SU-DHL-6 (cell line): Measurements from ENCODE around the gene ADGRB3.

Source experiments
- CTCF ChIP-seq: fragments of 200-600 bp; sonication (generic); IDR thresholded peaks from one replicate; pipeline ENCODE4 v1.5.1; 2017; ENCODE audit warnings: antibody characterized with exemption, mild to moderate bottlenecking, low read length, moderate library complexity; ENCODE audit not compliant: insufficient read depth, poor library complexity, severe bottlenecking
- EZH2phosphoT487 ChIP-seq: fragments of 200-600 bp; sonication (generic), shearing (Covaris generic); conservative IDR thresholded peaks from 2 replicates; pipeline ENCODE4 v1.6.1; 2018; ENCODE audit warnings: mild to moderate bottlenecking, antibody characterized with exemption, low read length, moderate library complexity, mixed read lengths

GRCh38 chr6:68679399-68679798 is 44.3 kb downstream of the ADGRB3 start:
- TF ChIP-seq CTCF (no peak), EZH2phosphoT487 (no peak)
